ENCODE results near the gene PRPF19. TPM values are rescaled to one million over a fixed set of nuclear protein-coding genes. Genes with fewer than 3 reads are reported as not detected.

Gene PRPF19
- total RNA-seq, 1 donor = 39.8 TPM

- no peaks in the 10 kb centered on the region for H3K4me1 ChIP-seq (ENCODE audit: insufficient read depth, low read length)
- peak; percentile 37 for DNase-seq (ENCODE audit: insufficient read length, low spot score, missing footprints)
- H3K36me3 ChIP-seq (ENCODE audit: insufficient read depth, low read length) = no peaks in the 10 kb centered on the region
- H4K20me1 ChIP-seq (ENCODE audit: insufficient read depth, low read length) = no peaks in the 10 kb centered on the region
- no peak overlapping the region for H3K27ac ChIP-seq (ENCODE audit: low read depth, low read length)
- H3K4me3 ChIP-seq (ENCODE audit: insufficient read depth, low read length) = no peak overlapping the region
- no peaks in the 10 kb centered on the region for H3K9me3 ChIP-seq (ENCODE audit: low read depth, low read length)
- H2AFZ ChIP-seq (ENCODE audit: low read length) = no peak overlapping the region
- no peak overlapping the region for H3K4me2 ChIP-seq (ENCODE audit: insufficient read depth, low read length)
- TF ChIP-seq, protein P1, sequence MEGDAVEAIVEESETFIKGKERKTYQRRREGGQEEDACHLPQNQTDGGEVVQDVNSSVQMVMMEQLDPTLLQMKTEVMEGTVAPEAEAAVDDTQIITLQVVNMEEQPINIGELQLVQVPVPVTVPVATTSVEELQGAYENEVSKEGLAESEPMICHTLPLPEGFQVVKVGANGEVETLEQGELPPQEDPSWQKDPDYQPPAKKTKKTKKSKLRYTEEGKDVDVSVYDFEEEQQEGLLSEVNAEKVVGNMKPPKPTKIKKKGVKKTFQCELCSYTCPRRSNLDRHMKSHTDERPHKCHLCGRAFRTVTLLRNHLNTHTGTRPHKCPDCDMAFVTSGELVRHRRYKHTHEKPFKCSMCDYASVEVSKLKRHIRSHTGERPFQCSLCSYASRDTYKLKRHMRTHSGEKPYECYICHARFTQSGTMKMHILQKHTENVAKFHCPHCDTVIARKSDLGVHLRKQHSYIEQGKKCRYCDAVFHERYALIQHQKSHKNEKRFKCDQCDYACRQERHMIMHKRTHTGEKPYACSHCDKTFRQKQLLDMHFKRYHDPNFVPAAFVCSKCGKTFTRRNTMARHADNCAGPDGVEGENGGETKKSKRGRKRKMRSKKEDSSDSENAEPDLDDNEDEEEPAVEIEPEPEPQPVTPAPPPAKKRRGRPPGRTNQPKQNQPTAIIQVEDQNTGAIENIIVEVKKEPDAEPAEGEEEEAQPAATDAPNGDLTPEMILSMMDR (IDR thresholded peaks at IDR 0.05; ENCODE audit: extremely low read depth, low read depth, low read length) = no peak
- peaks cover 3% of the 10 kb centered on the region for H3K27me3 ChIP-seq (ENCODE audit: insufficient read depth, low read length)
- H3K79me2 ChIP-seq (ENCODE audit: insufficient read depth, low read length) = no peaks in the 10 kb centered on the region
Measured at GRCh38 chr11:60863550-60864521, 42.5 kb downstream of the PRPF19 start.

- TF ChIP-seq, protein P1 (IDR thresholded peaks at IDR 0.05; ENCODE audit: extremely low read depth, low read depth, low read length) = no peak
- no peak overlapping the region for H3K4me3 ChIP-seq (ENCODE audit: insufficient read depth, low read length)
- no peak overlapping the region for H2AFZ ChIP-seq (ENCODE audit: low read length)
- no peaks in the 10 kb centered on the region for H3K4me1 ChIP-seq (ENCODE audit: insufficient read depth, low read length)
- no peaks in the 10 kb centered on the region for H3K9me3 ChIP-seq (ENCODE audit: low read depth, low read length)
- no peak overlapping the region for H3K27ac ChIP-seq (ENCODE audit: low read depth, low read length)
- no peaks in the 10 kb centered on the region for H3K36me3 ChIP-seq (ENCODE audit: insufficient read depth, low read length)
- peak; percentile 49 for DNase-seq (ENCODE audit: insufficient read length, low spot score, missing footprints)
- H3K79me2 ChIP-seq (ENCODE audit: insufficient read depth, low read length) = no peaks in the 10 kb centered on the region
- peaks cover 3% of the 10 kb centered on the region for H3K27me3 ChIP-seq (ENCODE audit: insufficient read depth, low read length)
- H3K4me2 ChIP-seq (ENCODE audit: insufficient read depth, low read length) = no peak overlapping the region
- no peaks in the 10 kb centered on the region for H4K20me1 ChIP-seq (ENCODE audit: insufficient read depth, low read length)
Measured at GRCh38 chr11:60862171-60862570, 44.2 kb downstream of the PRPF19 start.

GRCh38 chr11:60860943-60861342 lies 45.4 kb downstream of the PRPF19 start:
- H3K4me1 ChIP-seq (ENCODE audit: insufficient read depth, low read length) = no peaks in the 10 kb centered on the region
- H3K27me3 ChIP-seq (ENCODE audit: insufficient read depth, low read length) = peaks cover 3% of the 10 kb centered on the region
- H3K4me2 ChIP-seq (ENCODE audit: insufficient read depth, low read length) = no peak overlapping the region
- no peak overlapping the region for H3K4me3 ChIP-seq (ENCODE audit: insufficient read depth, low read length)
- no peaks in the 10 kb centered on the region for H3K9me3 ChIP-seq (ENCODE audit: low read depth, low read length)
- H4K20me1 ChIP-seq (ENCODE audit: insufficient read depth, low read length) = no peaks in the 10 kb centered on the region
- H2AFZ ChIP-seq (ENCODE audit: low read length) = peak overlapping the region; percentile 44
- peak; percentile 82 for DNase-seq (ENCODE audit: insufficient read length, low spot score, missing footprints)
- H3K27ac ChIP-seq (ENCODE audit: low read depth, low read length) = no peak overlapping the region
- TF ChIP-seq, protein P1 (IDR thresholded peaks at IDR 0.05; ENCODE audit: extremely low read depth, low read depth, low read length) = no peak
- H3K79me2 ChIP-seq (ENCODE audit: insufficient read depth, low read length) = no peaks in the 10 kb centered on the region
- H3K36me3 ChIP-seq (ENCODE audit: insufficient read depth, low read length) = no peaks in the 10 kb centered on the region

DNA sequence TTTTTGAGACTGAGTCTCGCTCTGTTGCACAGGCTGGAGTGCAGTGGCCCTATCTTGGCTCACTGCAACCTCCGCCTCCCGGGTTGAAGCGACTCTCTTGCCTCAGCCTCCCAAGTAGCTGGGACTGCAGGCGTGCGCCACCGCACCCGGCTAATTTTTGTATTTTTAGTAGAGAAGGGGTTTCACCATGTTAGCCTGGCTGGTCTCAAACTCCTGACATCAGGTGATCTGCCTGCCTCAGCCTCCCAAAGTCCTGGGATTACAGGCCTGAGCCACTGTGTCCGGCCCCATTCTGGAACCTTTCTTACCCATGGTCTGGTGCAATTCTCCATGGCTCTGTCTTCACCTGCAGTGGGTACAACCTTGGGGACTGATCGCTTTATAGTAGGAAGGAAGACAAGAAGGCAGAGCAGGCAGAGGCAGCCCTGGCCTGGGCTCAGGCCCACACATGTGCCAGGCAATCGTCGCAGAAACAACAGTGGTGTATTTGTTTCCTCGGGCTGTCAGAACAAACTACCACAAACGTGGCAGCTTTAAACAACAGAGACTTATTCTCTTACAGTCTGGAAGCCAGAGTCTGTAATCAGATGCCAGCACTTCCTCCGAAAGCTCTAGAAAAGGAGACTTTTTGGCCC lies 46.7 kb downstream of the PRPF19 start:
- TF ChIP-seq, protein P1 (IDR thresholded peaks at IDR 0.05; ENCODE audit: extremely low read depth, low read depth, low read length) = no peak
- Histone ChIP-seq H3K4me2 (ENCODE audit: insufficient read depth, low read length) (no peak overlapping the region), H3K4me3 (ENCODE audit: insufficient read depth, low read length) (no peak overlapping the region), H3K27ac (ENCODE audit: low read depth, low read length) (no peak overlapping the region), H3K27me3 (ENCODE audit: insufficient read depth, low read length) (peaks cover 3% of the 10 kb centered on the region), H4K20me1 (ENCODE audit: insufficient read depth, low read length) (no peaks in the 10 kb centered on the region), H3K79me2 (ENCODE audit: insufficient read depth, low read length) (no peaks in the 10 kb centered on the region), H3K9me3 (ENCODE audit: low read depth, low read length) (no peaks in the 10 kb centered on the region), H3K4me1 (ENCODE audit: insufficient read depth, low read length) (no peaks in the 10 kb centered on the region), H3K36me3 (ENCODE audit: insufficient read depth, low read length) (no peaks in the 10 kb centered on the region), H2AFZ (ENCODE audit: low read length) (no peak overlapping the region)
- peak; percentile 9 for DNase-seq (ENCODE audit: insufficient read length, low spot score, missing footprints)

Data from osteoblast (primary cell).